GM19324 (cell line): ENCODE measurements around the gene ENTHD1.

Experiments
- ATAC-seq: cut with Tn5 transposase; IDR thresholded peaks from one replicate; pipeline ENCODE4 v1.9.1; 2021; ENCODE audit warnings: mild to moderate bottlenecking, moderate library complexity; ENCODE audit not compliant: unreplicated experiment, low FRiP score

Gene ENTHD1

GRCh38 chr22:39800790-39801520 is 92.6 kb downstream of the ENTHD1 start:
- no peak for ATAC-seq

DNA sequence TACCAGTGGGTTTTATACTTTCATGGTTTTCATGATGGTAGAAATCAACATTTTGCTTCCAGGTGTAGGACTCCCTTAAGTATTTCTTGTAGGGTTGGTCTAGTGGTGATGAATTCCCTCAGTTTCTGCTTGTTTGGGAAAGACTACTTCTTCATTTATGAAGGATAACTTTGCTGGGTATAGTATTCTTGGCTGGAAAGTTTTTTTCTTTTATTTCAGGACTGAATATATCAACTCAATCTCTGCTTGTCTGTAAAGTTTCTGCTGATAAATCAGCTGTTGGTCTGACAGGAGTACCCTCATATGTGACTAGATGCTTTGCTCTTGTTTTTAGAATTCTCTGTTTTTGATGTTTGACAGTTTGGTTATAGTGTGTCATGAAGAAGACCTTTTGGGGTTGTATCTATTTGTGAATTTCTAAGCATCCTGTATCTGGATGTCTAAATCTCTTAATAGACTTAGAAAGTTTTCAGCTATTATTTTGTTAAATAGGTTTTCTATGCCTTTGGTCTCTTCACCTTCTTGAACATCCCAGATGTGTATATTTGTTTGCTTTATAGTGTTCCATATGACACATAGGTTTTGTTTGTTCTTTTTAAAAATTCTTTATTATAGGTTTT is 95.9 kb downstream of the ENTHD1 start:
- ATAC-seq = no peak

GRCh38 chr22:39789788-39790187 is 103.8 kb downstream of the ENTHD1 start:
- ATAC-seq = no peak

- ATAC-seq = no peak
Measured at GRCh38 chr22:39785232-39785631, 108.3 kb downstream of the ENTHD1 start.

- ATAC-seq = no peak
Measured at GRCh38 chr22:39777716-39778454, 115.7 kb downstream of the ENTHD1 start.

DNA sequence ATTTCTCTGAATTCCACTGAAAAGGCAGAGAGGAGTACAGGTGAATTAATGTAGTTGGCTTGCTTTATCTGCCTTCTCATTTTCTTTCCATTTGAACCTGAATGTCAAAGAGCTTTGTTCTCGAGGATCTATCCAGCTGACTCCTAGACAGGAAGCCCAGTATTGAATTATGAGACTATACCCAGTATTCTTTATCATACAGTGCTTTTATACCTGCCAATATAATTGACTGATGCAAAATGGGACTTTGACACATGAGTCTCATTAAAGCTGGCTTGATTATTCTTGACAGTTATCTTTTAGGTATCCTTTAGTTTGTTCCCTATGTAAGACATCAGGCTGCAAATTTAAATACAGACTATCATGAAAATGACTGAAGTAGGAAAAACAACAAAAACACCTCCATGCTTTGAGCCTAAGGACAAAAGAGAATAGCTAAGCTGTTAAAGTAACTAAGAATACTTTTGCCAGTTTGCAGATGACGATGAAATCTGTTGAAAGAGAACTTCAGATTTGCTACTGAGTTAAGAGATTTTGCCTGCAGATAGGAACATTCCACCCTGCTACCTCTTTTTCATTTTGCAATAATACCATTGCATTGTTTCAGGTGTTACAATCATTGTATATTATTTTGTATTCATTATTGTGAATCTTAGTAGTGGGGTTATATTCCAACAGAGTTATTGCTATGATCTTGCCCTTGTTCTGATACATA is 117.1 kb downstream of the ENTHD1 start:
- no peak for ATAC-seq

DNA sequence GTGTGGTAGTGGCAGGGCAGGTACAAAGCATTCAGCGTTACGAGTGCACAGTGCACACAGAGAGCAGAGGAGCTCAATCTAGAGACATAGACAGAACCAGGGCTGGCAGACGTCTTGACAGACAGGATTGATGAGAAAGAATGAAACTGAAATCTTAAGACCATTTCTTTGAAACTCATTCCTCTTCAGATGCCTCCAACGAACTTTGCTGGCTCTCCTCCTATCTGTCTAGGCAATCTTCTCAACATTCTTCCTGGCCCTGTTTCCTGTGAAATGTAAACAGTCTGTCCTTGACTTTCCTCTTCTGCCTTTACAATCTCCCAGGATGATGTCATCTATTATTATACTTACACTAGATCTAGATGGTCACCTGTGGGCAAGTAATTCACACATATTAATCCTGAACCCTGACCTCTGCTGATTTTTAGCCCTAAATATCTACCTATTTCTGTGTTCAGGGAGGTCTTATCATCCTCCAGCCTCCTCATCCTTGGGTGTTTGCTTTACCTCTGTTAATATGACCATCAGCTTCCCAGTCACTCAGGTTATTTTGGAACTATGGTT is 119.5 kb downstream of the ENTHD1 start:
- no peak for ATAC-seq

DNA sequence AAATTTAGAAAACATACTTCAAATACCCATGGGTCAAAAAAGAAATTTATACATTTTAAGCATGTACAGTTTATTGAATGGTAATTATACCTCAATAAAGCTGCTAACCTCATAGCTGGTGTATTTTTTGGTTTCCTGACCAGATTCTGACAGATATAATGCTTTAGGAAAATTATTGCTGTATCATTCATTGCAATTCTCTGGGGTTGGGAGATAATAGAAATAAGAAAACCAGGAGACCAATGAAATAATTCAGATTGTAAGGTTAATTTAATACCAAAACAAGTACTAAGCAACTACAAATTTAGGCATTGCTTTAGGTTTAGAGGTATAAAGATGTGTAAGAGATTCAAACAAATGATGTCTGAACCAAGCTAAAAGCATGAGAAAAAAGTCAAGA is 120.1 kb downstream of the ENTHD1 start:
- ATAC-seq = no peak

DNA sequence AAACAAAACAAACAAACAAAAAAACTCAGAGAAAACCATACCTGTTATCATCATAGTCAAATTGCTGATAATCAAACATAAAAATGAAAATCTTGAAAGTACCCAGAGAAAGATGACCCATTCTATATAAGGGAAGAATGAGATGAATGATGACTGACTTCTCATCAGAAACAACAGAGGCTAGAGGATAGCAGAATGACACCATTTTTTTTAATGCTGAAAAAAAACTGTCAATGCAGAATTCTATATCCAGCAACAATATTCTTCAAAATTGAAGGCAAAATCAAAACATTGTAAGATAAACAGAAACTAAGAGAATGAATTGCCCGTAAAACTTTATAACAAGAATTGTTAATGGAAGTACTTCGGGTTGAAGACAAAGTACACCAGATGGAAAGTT is 122.1 kb downstream of the ENTHD1 start:
- ATAC-seq = no peak

GRCh38 chr22:39765661-39766060 is 127.9 kb downstream of the ENTHD1 start:
- ATAC-seq = no peak

- no peak for ATAC-seq
Measured at GRCh38 chr22:39765046-39765445, 128.5 kb downstream of the ENTHD1 start.

DNA sequence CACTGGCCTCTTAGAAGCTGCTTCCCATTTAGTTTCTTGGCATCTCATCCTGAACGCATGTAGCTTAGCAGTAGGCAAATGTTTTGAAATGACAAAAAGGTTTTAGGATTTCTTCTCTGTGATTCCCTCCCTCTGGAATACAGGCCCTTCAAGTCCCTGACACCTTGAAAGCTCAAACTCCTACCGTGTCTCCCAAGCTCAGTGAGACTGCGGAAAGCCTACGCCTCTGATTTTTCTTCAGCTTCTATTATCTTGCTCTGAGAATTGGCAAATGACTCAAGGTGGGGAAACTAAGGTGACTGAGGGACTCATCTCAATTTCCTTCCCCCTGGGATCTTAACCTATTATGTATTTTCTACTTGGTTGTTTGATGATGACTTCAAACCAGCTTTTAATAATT is 130.3 kb downstream of the ENTHD1 start:
- ATAC-seq = no peak

- ATAC-seq = no peak
Measured at GRCh38 chr22:39750759-39751158, 142.8 kb downstream of the ENTHD1 start.

DNA sequence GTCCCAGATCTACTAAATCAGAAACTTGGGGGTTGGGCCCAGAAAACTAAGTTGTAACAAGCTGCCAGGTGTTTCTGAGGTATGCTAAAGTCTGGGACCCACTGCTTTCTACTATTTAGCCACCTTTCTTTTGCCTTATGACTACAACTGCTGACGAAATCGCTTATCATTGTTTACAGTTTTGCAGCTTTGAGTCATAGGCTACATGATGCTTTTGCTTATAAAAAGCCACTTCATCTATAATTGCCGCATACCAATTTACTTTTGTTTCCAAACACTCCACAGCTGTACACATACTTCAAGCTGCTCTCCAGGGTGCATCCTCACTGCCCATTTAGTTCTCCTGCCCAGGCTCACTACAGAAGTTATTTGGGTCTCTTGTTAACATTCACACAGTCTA is 144.7 kb downstream of the ENTHD1 start:
- ATAC-seq = no peak

GRCh38 chr22:39746600-39747262 is 146.8 kb downstream of the ENTHD1 start:
- ATAC-seq = no peak

DNA sequence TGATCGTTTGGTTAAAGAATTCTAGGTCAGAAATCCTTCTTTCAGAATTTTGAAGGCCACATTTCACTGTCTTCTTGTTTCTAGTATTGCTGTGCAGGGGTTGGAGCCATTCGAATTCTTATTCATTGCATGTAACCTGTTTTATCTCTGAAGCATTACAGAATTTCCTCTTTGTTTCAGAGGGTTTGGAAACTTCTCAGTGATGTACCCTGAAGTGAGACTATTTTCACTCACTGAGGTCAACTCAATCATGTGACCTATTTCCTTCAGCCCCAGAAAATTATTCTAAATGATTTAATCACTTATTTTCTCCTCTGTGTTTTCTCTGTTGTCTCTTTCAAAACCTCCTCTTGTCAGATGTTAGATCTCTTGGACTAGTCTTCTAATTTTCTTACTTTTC is 147.8 kb downstream of the ENTHD1 start:
- ATAC-seq = no peak

DNA sequence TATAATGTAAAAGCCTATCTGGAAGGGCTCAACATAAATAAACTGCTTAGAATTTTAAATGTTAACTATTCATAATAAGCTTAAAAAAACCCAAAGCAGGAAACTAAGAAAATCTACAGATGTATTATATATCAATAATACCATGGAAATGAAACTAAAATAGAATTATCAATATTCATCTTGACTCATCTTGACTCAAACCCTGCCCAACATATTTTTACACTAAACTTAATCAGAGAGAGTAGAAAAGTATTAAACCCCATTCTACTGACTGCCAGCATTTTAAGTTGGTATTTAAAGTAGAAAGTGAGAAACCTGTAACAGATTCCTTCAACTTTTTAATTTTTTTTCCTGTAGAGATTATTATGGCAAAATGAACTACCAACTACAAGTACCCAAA is 149.2 kb downstream of the ENTHD1 start:
- ATAC-seq = no peak

- ATAC-seq = no peak
Measured at GRCh38 chr22:39743935-39744334, 149.6 kb downstream of the ENTHD1 start.

DNA sequence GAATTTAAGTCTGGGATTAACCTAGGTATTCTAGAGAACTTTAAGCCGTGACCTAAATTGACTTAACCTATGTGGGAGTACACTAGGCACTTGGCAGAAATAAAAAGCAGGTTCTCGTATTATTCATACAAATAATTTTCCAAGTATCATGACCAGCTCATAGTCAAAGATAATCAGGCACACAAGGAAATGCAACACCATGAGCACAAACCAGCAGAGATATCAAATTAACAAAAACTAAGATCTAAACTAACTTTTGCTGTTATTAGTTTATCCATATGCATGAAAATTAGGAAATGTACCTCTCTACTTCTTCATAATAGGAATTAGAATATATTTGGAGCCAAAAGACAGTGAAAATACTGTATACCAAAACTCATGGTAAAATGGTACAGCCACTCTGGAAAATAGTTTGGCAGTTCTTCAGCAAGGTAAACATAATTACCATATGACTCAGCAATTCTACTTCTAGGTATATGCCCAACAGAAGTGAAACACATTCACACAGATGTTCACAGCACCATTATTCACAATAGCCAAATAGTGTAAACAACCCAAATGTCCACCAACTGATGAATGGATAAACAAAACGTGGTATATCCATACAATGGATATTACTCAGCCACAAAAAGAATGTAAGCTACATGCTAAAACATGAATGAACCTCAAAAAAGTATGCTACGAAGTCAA is 154.1 kb downstream of the ENTHD1 start:
- ATAC-seq = no peak

DNA sequence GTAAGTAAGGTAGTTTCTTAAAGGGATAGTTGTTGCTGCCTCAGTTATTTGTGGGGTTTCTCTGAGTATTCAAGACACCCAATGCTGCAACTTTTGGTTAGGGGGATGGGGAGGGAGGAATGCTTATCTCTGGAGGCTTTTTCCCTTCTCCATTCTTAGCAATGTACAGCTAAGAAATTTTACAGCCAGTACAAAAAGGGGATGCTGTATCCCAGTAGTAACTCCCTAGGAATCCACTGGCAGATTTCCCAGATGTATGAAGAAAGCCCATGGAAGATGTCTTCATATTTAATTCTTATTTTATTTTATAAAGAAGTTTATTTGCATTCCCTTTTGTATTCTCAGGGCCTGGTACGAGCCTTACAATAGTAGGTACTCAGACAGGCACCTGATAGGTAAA is 154.8 kb downstream of the ENTHD1 start:
- ATAC-seq = no peak
